GM12878 (cell line): Measurements from ENCODE around the gene NUDT5. TPM values are rescaled to one million over a fixed set of nuclear protein-coding genes. Genes with fewer than 3 reads are reported as not detected.

ENCODE experiments used
- BRCA1 ChIP-seq: IDR thresholded peaks from 2 replicates; pipeline ENCODE4 v1.6.1; 2011; ENCODE audit warnings: low read depth, low read length, improper control_type of control experiment
- CBX3 ChIP-seq: fragments of 200-600 bp; sonication (generic); IDR thresholded peaks from 2 replicates; pipeline ENCODE4 v1.6.1; 2016; ENCODE audit warnings: low read depth, borderline replicate concordance
- CHD2 ChIP-seq: IDR thresholded peaks from 2 replicates; pipeline ENCODE4 v1.6.1; 2011; ENCODE audit warnings: low read depth, low read length, improper control_type of control experiment, borderline replicate concordance
- CREB1 ChIP-seq: IDR thresholded peaks from 2 replicates; pipeline ENCODE4 v1.6.1; 2012; ENCODE audit warnings: low read depth, mild to moderate bottlenecking, inconsistent platforms
- EED ChIP-seq: sonication (generic); IDR thresholded peaks from 2 replicates; pipeline ENCODE4 v1.6.1; 2016; ENCODE audit warnings: antibody characterized with exemption, low read depth
- ESRRA ChIP-seq: IDR thresholded peaks from 2 replicates; pipeline ENCODE4 v1.6.1; 2012; ENCODE audit warnings: mild to moderate bottlenecking, low read length, improper control_type of control experiment
- KDM1A ChIP-seq: fragments of 200-600 bp; sonication (generic); IDR thresholded peaks from 2 replicates; pipeline ENCODE4 v1.6.1; 2016; ENCODE audit warnings: borderline replicate concordance
- LARP7 ChIP-seq: fragments of 450-650 bp; IDR thresholded peaks from 2 replicates; pipeline ENCODE4 v1.6.1; 2017; ENCODE audit warnings: mild to moderate bottlenecking
- MEF2A ChIP-seq: IDR thresholded peaks from 2 replicates; pipeline ENCODE4 v1.6.1; 2011; ENCODE audit warnings: low read depth, mild to moderate bottlenecking, low read length, moderate library complexity; ENCODE audit not compliant: insufficient read depth
- NR2C1 ChIP-seq: fragments of 450-650 bp; IDR thresholded peaks from 2 replicates; pipeline ENCODE4 v1.6.1; 2017; ENCODE audit warnings: antibody characterized with exemption, mild to moderate bottlenecking, moderate library complexity
- PAX5 ChIP-seq: IDR thresholded peaks from 2 replicates; pipeline ENCODE4 v1.6.1; 2011; ENCODE audit warnings: low read depth, low read length, borderline replicate concordance
- SMC3 ChIP-seq: IDR thresholded peaks from 2 replicates; pipeline ENCODE4 v1.6.1; 2011; ENCODE audit warnings: low read length, improper control_type of control experiment, borderline replicate concordance
- SP1 ChIP-seq: IDR thresholded peaks from one replicate; pipeline ENCODE4 v1.6.1; 2011; ENCODE audit warnings: low read depth, low read length
- SREBF1 ChIP-seq: IDR thresholded peaks from 2 replicates; pipeline ENCODE4 v1.6.1; 2012; ENCODE audit warnings: mild to moderate bottlenecking, low read length
- STAT3 ChIP-seq: IDR thresholded peaks from 2 replicates; pipeline ENCODE4 v1.6.1; 2011; ENCODE audit warnings: low read depth, low read length, improper control_type of control experiment
- WRNIP1 ChIP-seq: IDR thresholded peaks from 2 replicates; pipeline ENCODE4 v1.6.1; 2011; ENCODE audit warnings: low read depth, low read length, improper control_type of control experiment, borderline replicate concordance
- ZZZ3 ChIP-seq: IDR thresholded peaks from 2 replicates; pipeline ENCODE4 v1.6.1; 2011; ENCODE audit warnings: low read depth; ENCODE audit not compliant: control insufficient read depth, insufficient read length
- polyA plus RNA-seq, 11 experiments: library from polyadenylated mRNA; depleted of rRNA in 4 of 11; unstranded in 6 of 11; stranded (reverse) in 5 of 11; fragments of >200 nt; fragmentation: Nextera tagmentation in 4 of 11; fragmentation: Illumina TruSeq in 1 of 11; extraction: Ambion mirVana in 4 of 11; extraction: Trizol in 1 of 11; gene quantifications; 1 replicate in 1 of 11; 2 replicates in 10 of 11; pipeline versions ENCODE4 v1.2.1 to v1.2.3, GENCODE V29; 2011 to 2016; ENCODE audit warnings: inconsistent platforms in 2 of 11, missing spikeins in 2 of 11, low read depth in 1 of 11
- total RNA-seq, 4 experiments: library from RNA; depleted of rRNA in 3 of 4; stranded (reverse); fragments of >200 nt in 3 of 4; fragmentation: Illumina TruSeq in 1 of 4; extraction: Trizol in 1 of 4; gene quantifications; 2 replicates each; pipeline versions ENCODE4 v1.2.1 to v1.2.3, GENCODE V29; 2013 to 2021
- TF ChIP-seq, protein P1 (sequence below): fragments of 450-650 bp; IDR thresholded peaks from 2 replicates; pipeline ENCODE4 v1.6.1; 2018; ENCODE audit warnings: mild to moderate bottlenecking, low read depth, moderate library complexity; ENCODE audit not compliant: partially characterized antibody
- TF ChIP-seq, protein P2 (sequence below): IDR thresholded peaks from 2 replicates; pipeline ENCODE4 v1.6.1; 2011; ENCODE audit warnings: borderline replicate concordance, low read depth, mild to moderate bottlenecking, moderate library complexity, low read length; ENCODE audit not compliant: insufficient read depth, poor library complexity, severe bottlenecking
- TF ChIP-seq, protein P3 (sequence below): IDR thresholded peaks from 2 replicates; pipeline ENCODE4 v1.6.1; 2011; ENCODE audit warnings: mild to moderate bottlenecking, low read depth, low read length, moderate library complexity; ENCODE audit not compliant: insufficient replicate concordance
- TF ChIP-seq, protein P4 (sequence below): IDR thresholded peaks from 2 replicates; pipeline ENCODE4 v1.6.1; 2012; ENCODE audit warnings: low read depth, low read length, improper control_type of control experiment
- TF ChIP-seq, protein P5 (sequence below): IDR thresholded peaks from 2 replicates; pipeline ENCODE4 v1.6.1; 2011; ENCODE audit warnings: borderline replicate concordance, low read depth, mild to moderate bottlenecking, moderate library complexity, mixed read lengths, low read length; ENCODE audit not compliant: insufficient read depth; ENCODE audit errors: extremely low read length

NUDT5 gene
- total and polyA plus RNA-seq, 10 of the 15 experiments (the other 5 are each of a cell fraction or from before 2014, with no cell fraction given): 74.1 to 345 (median 153) TPM

DNA sequence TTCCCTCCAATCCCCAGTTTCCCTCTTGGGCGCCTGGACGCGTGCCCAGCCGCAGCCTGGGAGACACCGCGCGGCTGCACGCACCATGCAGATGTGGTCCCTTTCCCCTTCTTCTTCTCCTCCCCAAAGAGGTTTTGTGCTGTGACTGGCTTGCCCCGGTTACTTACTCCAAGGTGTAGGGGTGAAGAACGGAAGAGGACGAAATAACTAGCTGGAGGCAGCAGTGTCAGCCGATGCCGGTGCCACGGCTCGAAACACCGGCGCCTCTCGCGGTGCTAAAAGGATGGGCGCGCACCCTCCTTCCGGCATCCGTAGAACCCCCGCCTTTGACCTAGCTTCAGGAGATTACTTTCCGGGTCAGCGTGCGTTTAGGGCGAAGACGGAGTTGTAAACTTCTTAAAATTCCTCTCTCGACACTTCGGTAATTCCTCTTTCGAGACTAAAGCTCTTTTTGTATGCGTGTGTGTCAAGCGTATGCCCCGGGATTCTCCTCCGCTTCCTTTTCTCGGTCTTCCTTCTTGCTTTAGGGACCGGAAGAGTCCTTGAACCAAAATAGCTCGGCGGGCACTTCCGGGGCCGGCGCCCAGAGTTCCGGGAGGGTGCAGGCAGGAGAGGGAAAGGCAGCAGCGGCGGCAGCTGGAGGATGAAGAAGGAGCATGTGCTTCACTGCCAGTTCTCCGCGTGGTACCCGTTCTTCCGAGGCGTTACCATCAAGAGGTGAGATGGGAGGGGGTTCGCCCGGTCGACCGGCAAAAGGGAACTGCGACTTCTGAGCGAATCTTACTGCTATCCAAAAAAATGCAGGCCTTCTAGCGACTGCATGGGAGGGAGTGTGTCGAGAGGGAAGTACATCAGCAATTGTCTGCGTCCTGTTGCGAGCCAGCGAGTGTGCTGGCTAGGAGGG lies at the start of gene NUDT5, which contains the start of gene CDC123 (continued):
- TF ChIP-seq, protein P1, sequence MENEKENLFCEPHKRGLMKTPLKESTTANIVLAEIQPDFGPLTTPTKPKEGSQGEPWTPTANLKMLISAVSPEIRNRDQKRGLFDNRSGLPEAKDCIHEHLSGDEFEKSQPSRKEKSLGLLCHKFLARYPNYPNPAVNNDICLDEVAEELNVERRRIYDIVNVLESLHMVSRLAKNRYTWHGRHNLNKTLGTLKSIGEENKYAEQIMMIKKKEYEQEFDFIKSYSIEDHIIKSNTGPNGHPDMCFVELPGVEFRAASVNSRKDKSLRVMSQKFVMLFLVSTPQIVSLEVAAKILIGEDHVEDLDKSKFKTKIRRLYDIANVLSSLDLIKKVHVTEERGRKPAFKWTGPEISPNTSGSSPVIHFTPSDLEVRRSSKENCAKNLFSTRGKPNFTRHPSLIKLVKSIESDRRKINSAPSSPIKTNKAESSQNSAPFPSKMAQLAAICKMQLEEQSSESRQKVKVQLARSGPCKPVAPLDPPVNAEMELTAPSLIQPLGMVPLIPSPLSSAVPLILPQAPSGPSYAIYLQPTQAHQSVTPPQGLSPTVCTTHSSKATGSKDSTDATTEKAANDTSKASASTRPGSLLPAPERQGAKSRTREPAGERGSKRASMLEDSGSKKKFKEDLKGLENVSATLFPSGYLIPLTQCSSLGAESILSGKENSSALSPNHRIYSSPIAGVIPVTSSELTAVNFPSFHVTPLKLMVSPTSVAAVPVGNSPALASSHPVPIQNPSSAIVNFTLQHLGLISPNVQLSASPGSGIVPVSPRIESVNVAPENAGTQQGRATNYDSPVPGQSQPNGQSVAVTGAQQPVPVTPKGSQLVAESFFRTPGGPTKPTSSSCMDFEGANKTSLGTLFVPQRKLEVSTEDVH: peak; percentile 98
- TF ChIP-seq, protein P2, sequence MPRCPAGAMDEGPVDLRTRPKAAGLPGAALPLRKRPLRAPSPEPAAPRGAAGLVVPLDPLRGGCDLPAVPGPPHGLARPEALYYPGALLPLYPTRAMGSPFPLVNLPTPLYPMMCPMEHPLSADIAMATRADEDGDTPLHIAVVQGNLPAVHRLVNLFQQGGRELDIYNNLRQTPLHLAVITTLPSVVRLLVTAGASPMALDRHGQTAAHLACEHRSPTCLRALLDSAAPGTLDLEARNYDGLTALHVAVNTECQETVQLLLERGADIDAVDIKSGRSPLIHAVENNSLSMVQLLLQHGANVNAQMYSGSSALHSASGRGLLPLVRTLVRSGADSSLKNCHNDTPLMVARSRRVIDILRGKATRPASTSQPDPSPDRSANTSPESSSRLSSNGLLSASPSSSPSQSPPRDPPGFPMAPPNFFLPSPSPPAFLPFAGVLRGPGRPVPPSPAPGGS: no peak
- TF ChIP-seq ESRRA (no peak), KDM1A (no peak), LARP7 (peak; percentile 27; the same call in 1 of the 2 replicates), CHD2 (peak; percentile 97), MEF2A (peak; percentile 84), CBX3 (no peak), PAX5 (no peak), SP1 (no peak), CREB1 (peak; percentile 28; the same call in 1 of the 2 replicates), ZZZ3 (no peak), WRNIP1 (no peak; the same call in 1 of the 2 replicates), NR2C1 (peak; percentile 100), EED (peak; percentile 57; the same call in 1 of the 2 replicates), SREBF1 (peak; percentile 66; the same call in 1 of the 2 replicates), BRCA1 (peak; percentile 69), SMC3 (peak; percentile 16; the same call in 1 of the 2 replicates), STAT3 (no peak)
- TF ChIP-seq, protein P3, sequence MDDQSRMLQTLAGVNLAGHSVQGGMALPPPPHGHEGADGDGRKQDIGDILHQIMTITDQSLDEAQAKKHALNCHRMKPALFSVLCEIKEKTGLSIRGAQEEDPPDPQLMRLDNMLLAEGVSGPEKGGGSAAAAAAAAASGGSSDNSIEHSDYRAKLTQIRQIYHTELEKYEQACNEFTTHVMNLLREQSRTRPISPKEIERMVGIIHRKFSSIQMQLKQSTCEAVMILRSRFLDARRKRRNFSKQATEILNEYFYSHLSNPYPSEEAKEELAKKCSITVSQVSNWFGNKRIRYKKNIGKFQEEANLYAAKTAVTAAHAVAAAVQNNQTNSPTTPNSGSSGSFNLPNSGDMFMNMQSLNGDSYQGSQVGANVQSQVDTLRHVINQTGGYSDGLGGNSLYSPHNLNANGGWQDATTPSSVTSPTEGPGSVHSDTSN: no peak
- TF ChIP-seq, protein P4, sequence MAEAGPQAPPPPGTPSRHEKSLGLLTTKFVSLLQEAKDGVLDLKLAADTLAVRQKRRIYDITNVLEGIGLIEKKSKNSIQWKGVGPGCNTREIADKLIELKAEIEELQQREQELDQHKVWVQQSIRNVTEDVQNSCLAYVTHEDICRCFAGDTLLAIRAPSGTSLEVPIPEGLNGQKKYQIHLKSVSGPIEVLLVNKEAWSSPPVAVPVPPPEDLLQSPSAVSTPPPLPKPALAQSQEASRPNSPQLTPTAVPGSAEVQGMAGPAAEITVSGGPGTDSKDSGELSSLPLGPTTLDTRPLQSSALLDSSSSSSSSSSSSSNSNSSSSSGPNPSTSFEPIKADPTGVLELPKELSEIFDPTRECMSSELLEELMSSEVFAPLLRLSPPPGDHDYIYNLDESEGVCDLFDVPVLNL: no peak
- TF ChIP-seq, protein P5, sequence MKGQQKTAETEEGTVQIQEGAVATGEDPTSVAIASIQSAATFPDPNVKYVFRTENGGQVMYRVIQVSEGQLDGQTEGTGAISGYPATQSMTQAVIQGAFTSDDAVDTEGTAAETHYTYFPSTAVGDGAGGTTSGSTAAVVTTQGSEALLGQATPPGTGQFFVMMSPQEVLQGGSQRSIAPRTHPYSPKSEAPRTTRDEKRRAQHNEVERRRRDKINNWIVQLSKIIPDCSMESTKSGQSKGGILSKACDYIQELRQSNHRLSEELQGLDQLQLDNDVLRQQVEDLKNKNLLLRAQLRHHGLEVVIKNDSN: peak; percentile 14
